ENCODE data around the gene GORASP1. TPM values are rescaled to one million over a fixed set of nuclear protein-coding genes. Genes with fewer than 3 reads are reported as not detected.

Gene GORASP1
- total and polyA plus RNA-seq, 2 of the 13 experiments (the other 11 are each of a cell fraction or from before 2014, with no cell fraction given), result 36.4 to 39.8 TPM

GRCh38 chr3:39144095-39144747 lies 36.8 kb upstream of the GORASP1 start:
- no TSS peak for BruUV-seq (replicated peaks)
- Histone ChIP-seq H3K4me2 (ENCODE audit: low read depth, low read length) (no peak overlapping the region), H4K20me1 (ENCODE audit: insufficient read depth, low read length) (peaks cover 33% of the 10 kb centered on the region), H3K36me3 (replicated peaks in 1 of 2; ENCODE audit: control insufficient read depth in 1 of 2, insufficient read depth in 2 of 2, low read length in 2 of 2) (peaks cover 28 to 54% of the 10 kb centered on the region in 2 experiments; a peak in 4 of 5 replicates), H3K9ac (ENCODE audit: insufficient read depth, low read depth, low read length) (no peak overlapping the region), H3K4me1 (ENCODE audit: insufficient read depth, low read length) (peaks cover 30% of the 10 kb centered on the region), H3K27me3 (ENCODE audit: control insufficient read depth in 1 of 2, insufficient read depth in 2 of 2, low read length in 2 of 2) (no peaks in the 10 kb centered on the region), H3K27ac (ENCODE audit: extremely low read length, insufficient read depth, low read length) (no peak overlapping the region), H3K4me3 (replicated peaks in 1 of 3; ENCODE audit: insufficient read depth in 1 of 3, low read depth in 2 of 3, low read length in 3 of 3) (no peak overlapping the region), H3K9me3 (ENCODE audit: low read length) (no peaks in the 10 kb centered on the region), H3K79me2 (ENCODE audit: insufficient read depth, low read length) (peaks cover 20% of the 10 kb centered on the region), H2AFZ (ENCODE audit: low read length) (no peak overlapping the region)
- intact Hi-C loops (cut with micrococcal nuclease; ENCODE audit: unreplicated experiment) (no loop called here), in situ Hi-C loops (cut with HindIII; ENCODE audit: extremely low pct_ligation_motif_present, low pct_unique_long_range_greater_than_20kb) (no loop called here)
- ChIA-PET POLR2A (no interaction called here), CTCF (ENCODE audit: low intra/inter-chr PET ratio, low total read pairs) (no interaction called here)
- DNase-seq (ENCODE audit: low spot score) (no peak), ATAC-seq (no peak), FAIRE-seq (no peak)
- WGBS (ENCODE audit: low lambda C conversion rate), result 95% methylated on average over 13 of the region's 20 CpGs
- TF ChIP-seq FOXA3 (CRISPR knock-in tag; IDR thresholded peaks at IDR 0.05) (no peak), RAD21 (CRISPR knock-in tag; IDR thresholded peaks at IDR 0.05) (0 out of 2 replicates have a peak, but pooled peaks have one; percentile 10), AGO1 (IDR thresholded peaks at IDR 0.05; ENCODE audit: low read depth, low read length, poor library complexity, severe bottlenecking) (peak; percentile 94), POLR2AphosphoS2 (IDR thresholded peaks at IDR 0.05; ENCODE audit: low read depth, low read length) (peak; percentile 72; the same call in 1 of the 2 replicates)

DNA sequence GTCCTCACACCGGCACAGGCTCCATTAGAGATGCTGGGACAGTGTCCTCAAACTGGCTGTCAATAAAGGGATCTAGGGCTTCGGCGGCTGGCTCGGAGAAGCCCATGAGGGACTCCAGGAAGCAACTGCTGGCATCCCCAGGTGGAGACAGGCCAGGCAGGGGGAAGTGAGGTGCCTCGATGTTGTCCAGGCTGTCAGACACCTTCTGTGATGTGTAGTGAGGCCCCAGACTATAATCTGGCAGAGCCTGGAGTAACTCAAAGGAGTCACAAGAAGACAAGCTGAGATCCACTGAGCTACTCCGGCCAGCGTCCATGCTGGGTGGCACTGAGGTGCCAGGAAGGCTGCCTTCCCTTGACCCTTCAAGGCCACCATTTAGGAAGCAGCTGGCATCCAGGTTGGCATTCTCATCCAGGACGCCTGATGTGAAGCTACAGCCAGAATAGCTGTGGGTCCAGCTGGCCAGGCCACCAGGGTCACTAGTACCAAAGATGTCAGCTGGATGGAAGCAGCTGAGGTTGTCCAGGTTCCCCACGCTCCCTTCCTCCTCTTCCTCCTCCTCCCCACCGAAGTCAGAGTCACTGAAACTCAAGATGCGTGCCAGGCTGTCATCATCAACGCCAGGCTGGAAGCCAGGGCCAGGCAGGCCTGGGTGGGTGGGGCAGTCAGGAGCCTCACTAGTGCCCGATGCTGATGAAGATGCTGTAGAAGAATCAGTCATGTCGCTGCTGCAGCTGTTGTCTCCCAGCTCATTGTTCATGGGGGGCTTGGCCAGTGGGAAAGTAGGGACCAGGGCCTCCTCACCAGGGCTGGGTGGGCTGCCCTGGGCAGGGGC lies 35.8 kb upstream of the GORASP1 start:
- H3K27ac ChIP-seq (ENCODE audit: extremely low read length, insufficient read depth, low read length), result no peak overlapping the region
- ATAC-seq, result no peak
- TF ChIP-seq SCMH1 (CRISPR knock-in tag; IDR thresholded peaks at IDR 0.05; ENCODE audit: borderline replicate concordance) (no peak), ZBTB38 (CRISPR knock-in tag; IDR thresholded peaks at IDR 0.05) (no peak), NBN (conservative IDR thresholded peaks at IDR 0.05) (no peak), ATF7 (IDR thresholded peaks at IDR 0.05) (no peak), ATF7 (CRISPR knock-in tag; IDR thresholded peaks at IDR 0.05) (no peak), AGO2 (optimal IDR thresholded peaks at IDR 0.05; ENCODE audit: low read depth, low read length) (peak; percentile 24), RARA (CRISPR knock-in tag; IDR thresholded peaks at IDR 0.05) (no peak), ZFP36 (IDR thresholded peaks at IDR 0.05; ENCODE audit: borderline replicate concordance, low read depth, low read length, partially characterized antibody) (no peak)
- POLR2A ChIA-PET, result interaction anchor here (1.3 kb wide), 1 partner anchor 17 kb away, joined by 4 read pairs; no protein-coding TSS in a partner anchor
- no peak overlapping the region for H3K4me3 ChIP-seq (replicated peaks in 1 of 3; ENCODE audit: insufficient read depth in 1 of 3, low read depth in 2 of 3, low read length in 3 of 3)
- intact Hi-C loops (cut with micrococcal nuclease; ENCODE audit: unreplicated experiment), result no loop called here
- no peaks in the 10 kb centered on the region for H3K9me3 ChIP-seq (ENCODE audit: low read length)
- no peak overlapping the region for H3K9ac ChIP-seq (ENCODE audit: insufficient read depth, low read depth, low read length)
- H3K4me1 ChIP-seq (ENCODE audit: insufficient read depth, low read length), result peaks cover 20% of the 10 kb centered on the region
- no peaks in the 10 kb centered on the region for H3K27me3 ChIP-seq (ENCODE audit: control insufficient read depth in 1 of 2, insufficient read depth in 2 of 2, low read length in 2 of 2)
- H4K20me1 ChIP-seq (ENCODE audit: insufficient read depth, low read length), result peaks cover 23% of the 10 kb centered on the region
- WGBS (ENCODE audit: low lambda C conversion rate), result 90% methylated on average over 13 of the region's 14 CpGs
- no peak for FAIRE-seq
- H3K4me2 ChIP-seq (ENCODE audit: low read depth, low read length), result no peak overlapping the region
- H3K79me2 ChIP-seq (ENCODE audit: insufficient read depth, low read length), result peaks cover 11% of the 10 kb centered on the region
- H2AFZ ChIP-seq (ENCODE audit: low read length), result no peak overlapping the region
- BruUV-seq (replicated peaks), result no TSS peak
- CTCF ChIA-PET (ENCODE audit: low intra/inter-chr PET ratio, low total read pairs), result no interaction called here
- DNase-seq (ENCODE audit: low spot score), result no peak
- in situ Hi-C loops (cut with HindIII; ENCODE audit: extremely low pct_ligation_motif_present, low pct_unique_long_range_greater_than_20kb), result no loop called here
- peaks cover 28 to 52% of the 10 kb centered on the region in 2 experiments; a peak in 4 of 5 replicates for H3K36me3 ChIP-seq (replicated peaks in 1 of 2; ENCODE audit: control insufficient read depth in 1 of 2, insufficient read depth in 2 of 2, low read length in 2 of 2)
